HG03060 (cell line): ENCODE data around the gene MTFR1L.

Source experiments
- ATAC-seq: cut with Tn5 transposase; IDR thresholded peaks from one replicate; pipeline ENCODE4 v1.9.1; 2021; ENCODE audit warnings: low read depth, moderate number of reproducible peaks; ENCODE audit not compliant: unreplicated experiment

The MTFR1L gene

DNA sequence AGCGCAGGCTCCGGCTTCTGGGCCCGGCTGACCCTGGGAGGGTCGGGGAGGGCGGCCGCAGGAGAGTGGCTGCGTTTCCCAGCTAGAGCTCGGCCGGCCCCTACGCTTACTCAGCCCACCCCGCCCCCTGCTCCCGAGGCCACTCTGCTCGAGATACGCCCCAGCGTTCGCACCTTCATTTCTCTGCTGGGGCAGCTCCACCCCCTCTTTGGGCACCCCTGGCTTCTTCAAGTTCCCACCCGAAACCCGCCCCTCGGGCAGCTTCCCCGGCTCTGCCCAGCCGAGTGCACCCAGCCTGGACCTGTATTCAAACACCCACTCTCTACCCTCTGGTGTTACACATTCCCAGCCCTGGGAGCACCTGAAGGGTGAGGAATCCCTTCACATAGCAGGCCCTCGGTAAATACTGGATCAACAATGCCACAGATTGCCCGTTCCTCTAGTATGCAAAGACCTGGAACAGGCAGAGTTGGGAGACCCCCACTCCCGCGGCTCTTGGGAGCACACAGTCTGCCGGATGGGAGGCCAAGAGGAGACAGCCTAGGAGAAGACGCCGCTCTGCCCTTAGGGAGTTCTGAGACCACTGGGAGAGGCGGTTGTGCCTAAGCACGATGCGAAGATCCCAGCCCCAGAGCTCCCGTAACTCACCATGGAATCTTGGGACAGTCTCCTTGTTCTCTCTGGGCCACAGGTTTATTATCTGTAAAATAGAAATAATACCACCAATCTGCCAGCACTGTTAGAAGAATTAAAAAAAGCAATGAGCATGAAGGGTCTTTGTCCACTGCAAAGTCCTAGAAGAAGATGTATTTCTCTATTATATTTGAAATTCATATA, 56.3 kb downstream of the MTFR1L start:
- no peak for ATAC-seq

DNA sequence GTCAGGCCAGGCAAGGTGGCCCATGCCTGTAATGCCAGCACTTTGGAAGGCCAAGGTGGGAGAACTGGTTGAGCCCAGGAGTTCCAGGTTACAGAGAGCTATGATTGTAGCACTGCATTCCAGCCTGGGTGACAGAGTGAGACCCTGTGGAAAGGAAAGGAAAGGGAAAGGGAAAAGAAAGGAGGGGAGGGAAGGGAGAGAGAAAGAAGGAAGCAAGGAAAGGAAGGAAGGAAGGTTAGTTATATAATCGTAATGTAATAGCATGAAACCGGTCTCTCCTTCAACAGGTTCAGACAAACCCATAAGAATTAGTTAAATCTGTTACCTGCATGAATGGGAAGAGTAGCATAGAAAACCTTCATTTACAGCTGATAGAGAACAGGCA, 56.9 kb downstream of the MTFR1L start:
- no peak for ATAC-seq

DNA sequence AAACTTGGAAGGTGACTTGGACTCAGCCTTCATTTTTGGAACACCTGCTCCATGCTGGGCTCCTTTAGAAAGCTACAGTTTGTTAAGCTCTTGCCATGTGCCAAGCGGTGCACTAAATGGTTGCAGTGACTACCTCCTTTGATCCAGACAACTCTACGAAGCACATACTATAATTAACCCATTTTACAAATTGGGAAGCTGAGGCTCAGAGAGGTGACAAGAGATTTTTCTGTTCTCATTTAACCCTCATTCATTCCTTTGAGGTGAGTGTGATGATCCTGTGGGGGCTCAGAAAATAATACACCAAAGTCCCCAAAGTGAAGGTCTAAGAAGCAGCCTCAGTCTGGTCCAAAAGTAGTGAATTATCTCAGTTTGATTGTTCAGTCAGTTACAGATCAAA, 57.4 kb downstream of the MTFR1L start:
- no peak for ATAC-seq

DNA sequence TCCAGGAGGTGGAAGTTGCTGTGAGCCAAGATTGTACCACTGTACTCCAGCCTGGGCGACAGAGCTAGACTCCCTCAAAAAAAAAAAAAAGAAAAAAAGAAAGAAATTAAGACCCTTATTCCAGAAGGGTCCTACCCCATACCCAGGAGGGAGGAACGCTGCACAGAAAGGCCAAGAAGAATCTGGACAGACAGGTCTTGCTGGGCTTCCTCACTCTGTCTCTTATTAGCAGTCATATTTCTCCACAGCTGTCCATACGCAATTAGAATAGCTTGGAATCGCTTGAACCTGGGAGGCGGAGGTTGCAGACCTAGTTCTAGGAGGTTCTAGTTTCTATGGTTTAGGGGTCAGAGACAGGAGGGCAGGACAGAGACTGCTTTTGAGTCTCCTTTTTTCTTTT, 58.9 kb downstream of the MTFR1L start:
- ATAC-seq: no peak

DNA sequence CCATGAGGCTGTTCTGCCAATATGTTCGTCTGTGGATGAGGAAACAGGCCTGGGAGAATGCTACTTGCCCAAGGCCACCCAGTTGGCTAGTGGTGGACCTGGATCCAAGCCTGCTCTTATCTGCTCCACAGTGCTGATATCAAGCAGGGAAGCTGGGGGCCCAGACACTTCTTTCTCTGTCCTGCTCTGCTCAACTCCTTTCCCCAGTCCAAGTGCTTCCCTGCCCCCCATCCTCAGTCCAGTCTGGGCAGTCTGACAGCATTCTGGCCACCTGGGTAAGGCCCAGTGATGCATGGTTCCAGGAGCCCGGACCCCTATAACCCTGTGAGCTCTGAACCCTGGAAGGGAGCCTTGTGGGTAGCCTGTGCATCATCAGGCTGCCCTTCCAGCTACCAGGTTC, 59.9 kb downstream of the MTFR1L start:
- no peak for ATAC-seq

DNA sequence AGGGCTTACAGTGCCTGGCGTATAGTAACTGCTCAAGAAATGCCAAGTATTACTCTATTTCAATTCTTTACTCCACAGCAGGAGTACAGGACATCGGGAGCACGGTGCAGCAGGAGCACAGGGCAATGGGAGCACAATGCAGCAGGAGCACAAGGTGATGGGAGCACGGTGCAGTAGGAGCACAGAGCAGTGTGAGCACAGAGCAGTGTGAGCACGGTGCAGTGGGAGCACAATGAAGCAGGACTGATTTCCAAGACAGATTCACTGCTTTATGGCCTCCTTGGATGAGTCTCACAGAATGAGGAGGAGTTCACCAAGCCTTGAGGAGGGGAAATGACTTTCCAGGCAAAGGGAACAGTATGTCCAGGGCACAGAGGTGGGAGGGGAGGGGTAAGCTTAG, 60.8 kb downstream of the MTFR1L start:
- ATAC-seq: no peak

DNA sequence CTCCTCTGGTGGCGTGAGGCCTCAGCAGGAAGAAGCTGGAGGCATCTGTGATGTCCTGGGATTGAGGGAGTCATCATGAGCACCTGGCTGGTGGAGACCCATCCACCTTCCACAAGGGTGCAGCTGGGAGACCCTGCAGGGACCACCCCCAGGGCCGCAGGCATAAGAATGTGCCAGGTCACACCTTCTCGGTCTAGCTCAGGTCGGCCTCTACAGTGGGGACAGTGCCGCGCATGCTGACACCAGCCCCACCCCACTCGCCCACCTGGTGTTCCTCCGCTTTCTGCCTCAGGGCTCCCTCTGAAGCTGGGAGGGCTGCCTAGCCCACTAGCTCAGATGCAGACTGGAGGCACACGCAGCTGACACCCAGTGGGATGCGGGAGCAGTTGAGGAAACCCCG, 61.5 kb downstream of the MTFR1L start:
- ATAC-seq: no peak
